ENCODE measurements around the gene TMPRSS13.
"Not testable (repeated sequence)": the region's sequence is repeated elsewhere in the genome, so short reads cannot be mapped to it uniquely, and the experiment has no call there.

TMPRSS13 gene

GRCh38 chr11:117927926-117928325, 1.3 kb downstream of the TMPRSS13 start (continued):
- TF ChIP-seq ZNF398 (tag by site-specific recombination; IDR thresholded peaks at IDR 0.05) (no peak), FEZF1 (tag by site-specific recombination; IDR thresholded peaks at IDR 0.05) (no peak), ZNF560 (tag by site-specific recombination; IDR thresholded peaks at IDR 0.05; ENCODE audit: borderline replicate concordance) (no peak), ZNF292 (tag by site-specific recombination; IDR thresholded peaks at IDR 0.05; ENCODE audit: borderline replicate concordance, low read depth) (no peak), ZNF623 (tag by site-specific recombination; IDR thresholded peaks at IDR 0.05) (no peak)
- TF ChIP-seq, protein P1, sequence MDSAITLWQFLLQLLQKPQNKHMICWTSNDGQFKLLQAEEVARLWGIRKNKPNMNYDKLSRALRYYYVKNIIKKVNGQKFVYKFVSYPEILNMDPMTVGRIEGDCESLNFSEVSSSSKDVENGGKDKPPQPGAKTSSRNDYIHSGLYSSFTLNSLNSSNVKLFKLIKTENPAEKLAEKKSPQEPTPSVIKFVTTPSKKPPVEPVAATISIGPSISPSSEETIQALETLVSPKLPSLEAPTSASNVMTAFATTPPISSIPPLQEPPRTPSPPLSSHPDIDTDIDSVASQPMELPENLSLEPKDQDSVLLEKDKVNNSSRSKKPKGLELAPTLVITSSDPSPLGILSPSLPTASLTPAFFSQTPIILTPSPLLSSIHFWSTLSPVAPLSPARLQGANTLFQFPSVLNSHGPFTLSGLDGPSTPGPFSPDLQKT (IDR thresholded peaks at IDR 0.05; ENCODE audit: borderline replicate concordance, low read depth, low read length), result no peak
- TF ChIP-seq, protein P2, sequence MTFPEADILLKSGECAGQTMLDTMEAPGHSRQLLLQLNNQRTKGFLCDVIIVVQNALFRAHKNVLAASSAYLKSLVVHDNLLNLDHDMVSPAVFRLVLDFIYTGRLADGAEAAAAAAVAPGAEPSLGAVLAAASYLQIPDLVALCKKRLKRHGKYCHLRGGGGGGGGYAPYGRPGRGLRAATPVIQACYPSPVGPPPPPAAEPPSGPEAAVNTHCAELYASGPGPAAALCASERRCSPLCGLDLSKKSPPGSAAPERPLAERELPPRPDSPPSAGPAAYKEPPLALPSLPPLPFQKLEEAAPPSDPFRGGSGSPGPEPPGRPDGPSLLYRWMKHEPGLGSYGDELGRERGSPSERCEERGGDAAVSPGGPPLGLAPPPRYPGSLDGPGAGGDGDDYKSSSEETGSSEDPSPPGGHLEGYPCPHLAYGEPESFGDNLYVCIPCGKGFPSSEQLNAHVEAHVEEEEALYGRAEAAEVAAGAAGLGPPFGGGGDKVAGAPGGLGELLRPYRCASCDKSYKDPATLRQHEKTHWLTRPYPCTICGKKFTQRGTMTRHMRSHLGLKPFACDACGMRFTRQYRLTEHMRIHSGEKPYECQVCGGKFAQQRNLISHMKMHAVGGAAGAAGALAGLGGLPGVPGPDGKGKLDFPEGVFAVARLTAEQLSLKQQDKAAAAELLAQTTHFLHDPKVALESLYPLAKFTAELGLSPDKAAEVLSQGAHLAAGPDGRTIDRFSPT (tag by site-specific recombination; IDR thresholded peaks at IDR 0.05), result no peak

GRCh38 chr11:117926166-117926565, 3.0 kb downstream of the TMPRSS13 start:
- not testable (repeated sequence) for H3K4me1 ChIP-seq (ENCODE audit: control insufficient read depth, insufficient read depth, low read length)

GRCh38 chr11:117925198-117925925, 3.8 kb downstream of the TMPRSS13 start:
- Histone ChIP-seq H3K4me1 (ENCODE audit: control insufficient read depth, insufficient read depth, low read length) (no peaks in the 10 kb centered on the region), H3K9me3 (ENCODE audit: control insufficient read depth, insufficient read depth, low read depth, low read length) (no peaks in the 10 kb centered on the region), H3K27ac (ENCODE audit: extremely low read depth, low read depth, low read length) (no peak overlapping the region), H3K36me3 (ENCODE audit: control insufficient read depth in 2 of 2, insufficient read depth in 1 of 2, low read length in 2 of 2) (no peaks in the 10 kb centered on the region), H3K4me3 (ENCODE audit: low read depth, low read length) (no peak overlapping the region)
- POLR2A ChIA-PET, result no interaction called here
- CTCF ChIA-PET, result interaction anchor here (0.6 to 2.0 kb wide), 2 partner anchors 21 to 560 kb away, joined by 4 to 5 read pairs; no protein-coding TSS in a partner anchor
- TF ChIP-seq SALL2 (tag by site-specific recombination; IDR thresholded peaks at IDR 0.05; ENCODE audit: borderline replicate concordance) (no peak), ZNF792 (tag by site-specific recombination; IDR thresholded peaks at IDR 0.05) (no peak), TSHZ1 (tag by site-specific recombination; IDR thresholded peaks at IDR 0.05; ENCODE audit: borderline replicate concordance) (no peak), GLIS2 (tag by site-specific recombination; IDR thresholded peaks at IDR 0.05) (no peak), ZSCAN23 (tag by site-specific recombination; IDR thresholded peaks at IDR 0.05) (no peak), ZNF266 (tag by site-specific recombination; IDR thresholded peaks at IDR 0.05; ENCODE audit: low read depth) (no peak), ZNF747 (tag by site-specific recombination; IDR thresholded peaks at IDR 0.05) (no peak), ZSCAN30 (tag by site-specific recombination; IDR thresholded peaks at IDR 0.05) (no peak), KLF16 (tag by site-specific recombination; IDR thresholded peaks at IDR 0.05) (no peak), EGR2 (tag by site-specific recombination; IDR thresholded peaks at IDR 0.05; ENCODE audit: low read depth) (no peak)
- TF ChIP-seq, protein P3, sequence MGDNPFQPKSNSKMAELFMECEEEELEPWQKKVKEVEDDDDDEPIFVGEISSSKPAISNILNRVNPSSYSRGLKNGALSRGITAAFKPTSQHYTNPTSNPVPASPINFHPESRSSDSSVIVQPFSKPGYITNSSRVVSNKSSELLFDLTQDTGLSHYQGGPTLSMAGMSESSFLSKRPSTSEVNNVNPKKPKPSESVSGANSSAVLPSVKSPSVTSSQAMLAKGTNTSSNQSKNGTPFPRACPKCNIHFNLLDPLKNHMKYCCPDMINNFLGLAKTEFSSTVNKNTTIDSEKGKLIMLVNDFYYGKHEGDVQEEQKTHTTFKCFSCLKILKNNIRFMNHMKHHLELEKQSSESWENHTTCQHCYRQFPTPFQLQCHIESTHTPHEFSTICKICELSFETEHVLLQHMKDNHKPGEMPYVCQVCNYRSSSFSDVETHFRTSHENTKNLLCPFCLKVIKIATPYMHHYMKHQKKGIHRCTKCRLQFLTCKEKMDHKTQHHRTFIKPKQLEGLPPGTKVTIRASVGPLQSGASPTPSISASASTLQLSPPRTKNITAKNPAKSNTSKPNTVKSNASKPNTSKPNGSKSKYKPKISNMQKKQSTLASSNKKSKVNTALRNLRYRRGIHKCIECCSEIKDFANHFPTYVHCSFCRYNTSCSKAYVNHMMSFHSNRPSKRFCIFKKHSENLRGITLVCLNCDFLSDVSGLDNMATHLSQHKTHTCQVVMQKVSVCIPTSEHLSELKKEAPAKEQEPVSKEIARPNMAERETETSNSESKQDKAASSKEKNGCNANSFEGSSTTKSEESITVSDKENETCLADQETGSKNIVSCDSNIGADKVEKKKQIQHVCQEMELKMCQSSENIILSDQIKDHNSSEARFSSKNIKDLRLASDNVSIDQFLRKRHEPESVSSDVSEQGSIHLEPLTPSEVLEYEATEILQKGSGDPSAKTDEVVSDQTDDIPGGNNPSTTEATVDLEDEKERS (tag by site-specific recombination; IDR thresholded peaks at IDR 0.05), result no peak
- TF ChIP-seq, protein P1 (IDR thresholded peaks at IDR 0.05; ENCODE audit: borderline replicate concordance, low read depth, low read length), result no peak

More at GRCh38 chr11:117926166-117926565, 3.0 kb downstream of the TMPRSS13 start:
- POLR2A ChIA-PET; H3K4me3 ChIP-seq (ENCODE audit: low read depth, low read length); H3K36me3 ChIP-seq (ENCODE audit: control insufficient read depth in 2 of 2, insufficient read depth in 1 of 2, low read length in 2 of 2); H3K27ac ChIP-seq (ENCODE audit: extremely low read depth, low read depth, low read length); H3K9me3 ChIP-seq (ENCODE audit: control insufficient read depth, insufficient read depth, low read depth, low read length): not testable (repeated sequence)
- CTCF ChIA-PET, result interaction anchor here (0.6 to 2.0 kb wide), 3 partner anchors 11 to 561 kb away, joined by 4 to 5 read pairs (median 4); no protein-coding TSS in a partner anchor

Data from HEK293 (cell line).